Measurements from ENCODE around the gene RRAGD.

Gene RRAGD

DNA sequence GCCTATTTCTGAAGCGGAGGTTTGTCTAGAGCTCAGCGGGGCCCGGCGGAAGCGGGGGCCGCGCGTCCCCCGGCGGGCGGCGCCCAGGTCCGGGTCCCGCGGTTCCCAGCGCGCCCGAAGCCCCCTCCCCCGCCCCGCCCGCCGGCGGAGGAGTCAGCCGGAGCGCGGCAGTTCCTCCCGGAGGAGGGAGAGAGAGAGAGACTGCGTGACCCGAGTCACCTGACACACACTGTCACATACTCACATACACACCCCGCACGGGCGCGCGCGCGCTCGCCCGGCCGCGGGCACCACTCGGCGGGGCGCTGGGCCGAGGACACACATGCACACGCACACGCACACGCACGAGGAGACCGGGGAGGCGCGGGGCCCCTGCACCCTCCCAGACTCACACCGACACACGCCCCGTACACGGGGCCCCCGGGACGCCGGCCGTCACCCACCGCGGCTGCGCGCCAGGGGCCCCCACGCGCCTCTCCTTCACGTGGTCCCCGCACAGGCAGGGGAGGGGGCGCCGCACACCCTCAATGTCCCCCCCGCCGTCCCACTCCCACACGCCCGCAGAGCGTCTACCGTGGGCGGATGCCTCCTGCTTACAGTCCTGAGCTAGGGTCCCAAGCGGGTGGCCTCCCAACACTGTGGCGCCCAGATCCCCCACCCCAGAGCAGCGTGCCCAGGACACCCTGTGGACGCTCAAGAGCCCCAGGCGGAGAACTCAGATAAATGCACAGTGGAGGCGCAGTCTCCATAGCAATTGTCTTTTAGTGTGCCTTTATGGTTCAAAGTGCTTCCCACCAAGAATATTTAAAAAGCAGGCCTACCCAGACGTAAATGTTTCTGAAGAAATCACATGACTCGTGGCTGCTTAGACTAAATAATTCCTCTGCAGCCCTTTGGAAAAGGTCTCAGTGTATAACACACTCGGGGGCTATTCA, at the start of gene RRAGD:
Gene RRAGD, minus strand, starts transcription at position 203 of the 935 bp plus-strand sequence. CDS start 280 bp downstream, outside the sequence.
- no peak for FAIRE-seq
- no peak for TF ChIP-seq CTCF (IDR thresholded peaks at IDR 0.05; ENCODE audit: insufficient read depth, missing control alignments)

GRCh38 chr6:89460713-89461112, 48.6 kb upstream of the RRAGD start:
- DNase-seq (ENCODE audit: insufficient read length, low spot score), result no peak
- no peak for FAIRE-seq
- no peak for TF ChIP-seq CTCF (IDR thresholded peaks at IDR 0.05; ENCODE audit: insufficient read depth, missing control alignments)

More for the DNA sequence above, at the start of gene RRAGD:
- peak; percentile 68 for DNase-seq (ENCODE audit: insufficient read length, low spot score)

GRCh38 chr6:89459501-89459900, 47.4 kb upstream of the RRAGD start:
- no peak for TF ChIP-seq CTCF (IDR thresholded peaks at IDR 0.05; ENCODE audit: insufficient read depth, missing control alignments)
- DNase-seq (ENCODE audit: insufficient read length, low spot score) (no peak), FAIRE-seq (no peak)

GRCh38 chr6:89458704-89459103, 46.6 kb upstream of the RRAGD start:
- DNase-seq (ENCODE audit: insufficient read length, low spot score), result no peak
- FAIRE-seq, result no peak
- TF ChIP-seq CTCF (IDR thresholded peaks at IDR 0.05; ENCODE audit: insufficient read depth, missing control alignments), result no peak

GRCh38 chr6:89454300-89454699, 42.2 kb upstream of the RRAGD start:
- TF ChIP-seq CTCF (IDR thresholded peaks at IDR 0.05; ENCODE audit: insufficient read depth, missing control alignments), result no peak
- FAIRE-seq (no peak), DNase-seq (ENCODE audit: insufficient read length, low spot score) (no peak)

DNA sequence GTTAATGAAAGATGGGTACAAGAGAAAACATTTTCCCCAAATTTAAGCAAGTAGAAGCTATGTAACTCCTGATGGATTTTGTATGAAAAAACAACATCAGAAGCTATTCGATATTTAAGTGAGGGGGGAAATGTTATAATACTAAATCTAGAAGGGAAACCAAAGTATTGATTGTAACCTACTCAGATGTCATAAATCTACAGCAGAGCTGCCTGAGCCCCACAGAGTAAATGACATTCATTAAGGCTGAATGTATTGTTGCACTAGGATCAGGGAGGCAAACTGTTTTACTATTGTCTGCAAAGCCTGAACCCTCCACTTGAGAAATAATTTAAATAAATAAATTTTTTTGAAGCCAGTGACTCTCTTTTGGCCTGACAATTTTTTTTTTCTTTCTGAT, 40.2 kb upstream of the RRAGD start:
- no peak for TF ChIP-seq CTCF (IDR thresholded peaks at IDR 0.05; ENCODE audit: insufficient read depth, missing control alignments)
- DNase-seq (ENCODE audit: insufficient read length, low spot score), result no peak
- FAIRE-seq, result no peak

GRCh38 chr6:89449193-89449592, 37.1 kb upstream of the RRAGD start:
- no peak for TF ChIP-seq CTCF (IDR thresholded peaks at IDR 0.05; ENCODE audit: insufficient read depth, missing control alignments)
- DNase-seq (ENCODE audit: insufficient read length, low spot score) (no peak), FAIRE-seq (no peak)
